ENCODE results near the gene DENND6B. TPM values are rescaled to one million over a fixed set of nuclear protein-coding genes. Genes with fewer than 3 reads are reported as not detected.

The DENND6B gene
- total RNA-seq, 4 donors from 2014 or later = 4.3 to 14.3 (median 9.3) TPM

DNA sequence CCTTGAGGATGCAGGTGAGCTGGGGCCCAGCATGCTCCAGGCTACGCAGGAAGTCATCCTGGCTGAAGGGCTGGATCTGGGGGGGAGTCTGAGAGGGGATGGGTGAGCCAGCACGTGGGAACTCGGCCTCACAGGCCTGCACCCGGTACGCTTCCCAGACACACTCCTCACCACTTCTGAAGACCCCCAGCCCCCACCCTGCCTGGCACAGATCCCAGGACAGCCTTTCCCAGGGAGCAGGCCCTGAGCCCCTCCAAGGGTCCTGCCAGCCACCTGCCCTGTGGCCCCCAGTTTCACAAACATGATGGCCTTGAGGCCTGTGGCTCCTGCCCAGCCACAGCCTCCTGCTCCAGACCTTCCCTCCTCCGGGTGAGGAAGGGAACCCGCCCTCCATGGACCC lies 13.8 kb downstream of the DENND6B start:
- H3K4me1 ChIP-seq = peaks cover 24 to 42% of the 10 kb centered on the region in 2 donors
- H3K36me3 ChIP-seq = no peaks in the 10 kb centered on the region
- no peaks in the 10 kb centered on the region for H3K9me3 ChIP-seq
- no peak overlapping the region for H3K4me3 ChIP-seq (replicated peaks in 1 of 3)
- intact Hi-C loops (cut with DNase I) = loop anchor here (5.0 kb wide), 1 partner anchor 36 kb away; no protein-coding TSS in a partner anchor
- no peaks in the 10 kb centered on the region for H3K27me3 ChIP-seq
- DNase-seq = no peak
- no peak overlapping the region for H3K27ac ChIP-seq
- WGBS, 2 donors = 85 to 88% methylated on average over 2 to 7 of the region's 7 CpGs
- TF ChIP-seq, protein P1, sequence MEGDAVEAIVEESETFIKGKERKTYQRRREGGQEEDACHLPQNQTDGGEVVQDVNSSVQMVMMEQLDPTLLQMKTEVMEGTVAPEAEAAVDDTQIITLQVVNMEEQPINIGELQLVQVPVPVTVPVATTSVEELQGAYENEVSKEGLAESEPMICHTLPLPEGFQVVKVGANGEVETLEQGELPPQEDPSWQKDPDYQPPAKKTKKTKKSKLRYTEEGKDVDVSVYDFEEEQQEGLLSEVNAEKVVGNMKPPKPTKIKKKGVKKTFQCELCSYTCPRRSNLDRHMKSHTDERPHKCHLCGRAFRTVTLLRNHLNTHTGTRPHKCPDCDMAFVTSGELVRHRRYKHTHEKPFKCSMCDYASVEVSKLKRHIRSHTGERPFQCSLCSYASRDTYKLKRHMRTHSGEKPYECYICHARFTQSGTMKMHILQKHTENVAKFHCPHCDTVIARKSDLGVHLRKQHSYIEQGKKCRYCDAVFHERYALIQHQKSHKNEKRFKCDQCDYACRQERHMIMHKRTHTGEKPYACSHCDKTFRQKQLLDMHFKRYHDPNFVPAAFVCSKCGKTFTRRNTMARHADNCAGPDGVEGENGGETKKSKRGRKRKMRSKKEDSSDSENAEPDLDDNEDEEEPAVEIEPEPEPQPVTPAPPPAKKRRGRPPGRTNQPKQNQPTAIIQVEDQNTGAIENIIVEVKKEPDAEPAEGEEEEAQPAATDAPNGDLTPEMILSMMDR (IDR thresholded peaks at IDR 0.05) = no peak
- no peak for TF ChIP-seq POLR2A (IDR thresholded peaks at IDR 0.05)

DNA sequence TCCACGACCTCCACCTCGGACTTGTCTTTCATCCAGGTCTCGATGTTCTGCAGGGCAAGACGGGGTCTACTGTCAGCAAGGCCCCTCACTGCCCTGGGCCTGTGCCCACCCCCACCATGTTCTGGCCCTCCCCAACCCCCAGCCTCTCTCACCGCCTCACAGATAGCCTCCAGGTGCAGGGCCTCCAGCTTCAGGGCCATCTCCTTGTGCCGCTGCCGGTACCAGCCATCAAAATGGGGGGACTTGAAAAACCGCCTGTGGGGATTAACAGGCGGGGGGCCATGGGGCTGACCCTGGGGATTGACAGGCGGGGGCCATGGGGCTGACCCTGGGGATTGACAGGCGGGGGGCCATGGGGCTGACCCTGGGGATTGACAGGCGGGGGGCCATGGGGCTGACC lies 14.4 kb downstream of the DENND6B start:
- TF ChIP-seq POLR2A (IDR thresholded peaks at IDR 0.05) = no peak
- peaks cover 28 to 45% of the 10 kb centered on the region in 2 donors for H3K4me1 ChIP-seq
- WGBS, 2 donors = 93 to 97% methylated on average over 5 of the region's 12 CpGs

DNA sequence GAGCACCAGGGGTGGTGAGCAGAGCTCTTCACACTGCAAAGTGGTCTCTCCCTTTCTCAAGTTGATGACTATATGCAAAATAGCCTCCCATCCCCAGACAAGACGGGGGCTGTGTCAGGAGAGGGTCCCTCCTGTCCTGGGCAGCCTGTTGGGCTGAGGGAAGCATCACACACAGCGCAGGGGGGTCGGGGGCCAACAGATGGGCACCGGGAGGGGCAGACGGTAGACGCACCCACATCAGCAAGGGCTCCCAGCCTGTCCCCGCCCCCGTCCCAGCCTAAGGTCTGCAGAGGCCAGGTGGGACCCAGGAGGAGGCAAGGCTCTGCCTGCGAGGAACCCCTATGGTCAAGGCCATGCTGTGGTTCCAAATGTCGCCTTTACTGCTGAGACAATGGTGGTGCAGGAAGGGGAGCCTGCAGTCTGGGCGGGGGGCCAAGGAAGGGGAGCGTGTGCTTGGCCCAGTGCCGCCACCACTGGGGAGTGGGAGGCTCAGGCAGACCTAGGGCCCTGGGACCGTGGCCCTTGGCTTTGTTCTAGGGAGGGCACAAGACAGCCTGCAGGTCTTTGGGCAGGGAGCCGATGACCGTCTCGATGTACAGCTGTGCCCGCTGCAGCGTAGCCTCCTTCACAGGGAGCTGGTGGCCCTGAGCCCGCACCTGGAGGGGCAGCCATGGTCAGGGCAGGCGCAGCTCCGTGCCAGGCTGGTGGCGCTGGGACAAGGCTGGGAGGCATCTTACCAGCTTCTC lies 15.0 kb downstream of the DENND6B start:
- WGBS, 2 donors = 89 to 96% methylated on average over 12 to 17 of the region's 23 CpGs
- H3K27me3 ChIP-seq = no peaks in the 10 kb centered on the region
- peaks cover 28 to 45% of the 10 kb centered on the region in 2 donors for H3K4me1 ChIP-seq
- H3K4me3 ChIP-seq (replicated peaks in 1 of 3) = no peak overlapping the region
- intact Hi-C loops (cut with DNase I) = loop anchor here (5.0 kb wide), 1 partner anchor 34 kb away; no protein-coding TSS in a partner anchor
- TF ChIP-seq, protein P1 (IDR thresholded peaks at IDR 0.05) = no peak
- no peak for TF ChIP-seq POLR2A (IDR thresholded peaks at IDR 0.05)
- no peaks in the 10 kb centered on the region for H3K9me3 ChIP-seq
- H3K27ac ChIP-seq = no peak overlapping the region
- DNase-seq = no peak
- no peaks in the 10 kb centered on the region for H3K36me3 ChIP-seq

More for the DNA sequence above, 14.4 kb downstream of the DENND6B start:
- Histone ChIP-seq H3K27me3 (no peaks in the 10 kb centered on the region), H3K27ac (no peak overlapping the region), H3K36me3 (no peaks in the 10 kb centered on the region), H3K4me3 (replicated peaks in 1 of 3) (no peak overlapping the region), H3K9me3 (no peaks in the 10 kb centered on the region)
- intact Hi-C loops (cut with DNase I) = loop anchor here (5.0 kb wide), 1 partner anchor 35 kb away; no protein-coding TSS in a partner anchor
- DNase-seq = no peak

DNA sequence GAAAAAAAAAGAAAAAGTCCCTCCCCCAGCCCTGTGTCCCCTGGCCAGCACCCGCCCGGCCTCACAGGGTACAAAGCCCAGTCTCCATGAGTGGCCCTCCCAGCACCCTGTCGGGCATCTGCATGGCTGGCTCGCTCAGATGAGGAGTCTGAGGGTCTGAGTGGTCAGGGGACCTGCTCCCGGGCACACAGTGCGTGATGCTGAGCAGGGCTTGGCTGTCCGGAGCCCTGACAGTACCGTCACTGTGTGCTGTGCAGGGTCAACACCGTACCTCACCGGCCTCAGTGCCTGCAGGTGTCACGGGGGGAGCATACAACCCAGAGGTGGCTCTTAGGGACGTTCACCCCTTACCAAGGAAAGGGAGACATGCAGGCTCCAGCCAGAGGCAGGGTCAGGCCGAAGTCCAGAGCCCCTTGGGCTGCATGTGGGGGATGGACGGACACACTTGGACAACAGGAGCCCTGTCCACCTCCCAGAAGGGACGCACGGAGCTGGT lies 15.8 kb downstream of the DENND6B start:
- Histone ChIP-seq H3K4me1 (peaks cover 28 to 45% of the 10 kb centered on the region in 2 donors), H3K9me3 (no peaks in the 10 kb centered on the region), H3K27me3 (no peaks in the 10 kb centered on the region), H3K36me3 (no peaks in the 10 kb centered on the region), H3K4me3 (replicated peaks in 1 of 3) (no peak overlapping the region), H3K27ac (peak overlapping the region; percentile 12 to 89 (median 72))
- intact Hi-C loops (cut with DNase I) = loop anchor here (5.0 kb wide), 1 partner anchor 34 kb away; no protein-coding TSS in a partner anchor
- WGBS, 2 donors = 91 to 96% methylated on average over 6 to 16 of the region's 16 CpGs
- DNase-seq = no peak
- TF ChIP-seq, protein P1 (IDR thresholded peaks at IDR 0.05) = no peak
- TF ChIP-seq POLR2A (IDR thresholded peaks at IDR 0.05) = no peak

DNA sequence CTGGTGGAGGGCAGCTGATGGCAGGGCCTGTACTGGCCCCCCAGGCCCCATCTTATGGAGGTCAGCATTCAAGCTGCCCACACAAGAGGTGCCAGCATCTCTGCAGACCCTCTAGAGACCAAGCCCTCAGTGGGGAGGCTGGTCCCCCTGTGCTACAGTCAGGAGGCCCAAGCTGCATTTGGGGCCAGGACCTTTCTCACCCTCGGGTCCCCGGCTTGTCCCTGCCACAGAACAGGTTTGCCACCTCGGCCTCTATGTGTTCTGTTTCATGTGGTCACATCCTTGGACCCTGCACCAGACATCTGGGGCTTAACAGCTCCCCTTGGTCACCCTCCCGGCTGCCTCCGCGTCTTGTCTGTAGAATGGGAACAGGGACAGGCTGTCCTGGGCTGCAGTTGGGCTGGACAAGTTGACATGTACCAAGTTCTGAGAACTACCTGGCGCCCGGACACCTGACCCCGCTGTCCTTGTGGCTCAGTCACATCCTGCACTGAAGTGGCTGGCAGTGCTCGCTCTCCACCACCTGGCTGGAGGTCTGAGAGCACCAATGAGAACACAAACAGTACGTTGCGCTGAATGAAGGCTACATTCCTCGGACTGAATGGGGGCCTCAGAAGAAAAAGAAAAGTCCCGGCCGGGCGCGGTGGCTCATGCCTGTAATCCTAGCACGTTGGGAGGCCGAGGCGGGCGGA lies 16.6 kb downstream of the DENND6B start:
- peak overlapping the region; percentile 58 to 89 (median 72) for H3K27ac ChIP-seq
- no peak overlapping the region for H3K4me3 ChIP-seq (replicated peaks in 1 of 3)
- H3K9me3 ChIP-seq = no peaks in the 10 kb centered on the region
- 57 to 59% methylated on average over 21 of the region's 21 CpGs for WGBS, 2 donors
- no peaks in the 10 kb centered on the region for H3K36me3 ChIP-seq
- no peaks in the 10 kb centered on the region for H3K27me3 ChIP-seq
- TF ChIP-seq, protein P1 (IDR thresholded peaks at IDR 0.05) = peak in 4 of 6 experiments; percentile 16 to 59 (median 30)
- TF ChIP-seq POLR2A (IDR thresholded peaks at IDR 0.05) = peak in 1 of 2 donors; percentile 36
- peak; percentile 96 to 97 for DNase-seq
- peaks cover 34 to 51% of the 10 kb centered on the region in 2 donors for H3K4me1 ChIP-seq
- intact Hi-C loops (cut with DNase I) = loop anchor here (5.0 kb wide), 1 partner anchor 33 kb away; no protein-coding TSS in a partner anchor
